Measurements from ENCODE around the gene SEMA4F.

DNA sequence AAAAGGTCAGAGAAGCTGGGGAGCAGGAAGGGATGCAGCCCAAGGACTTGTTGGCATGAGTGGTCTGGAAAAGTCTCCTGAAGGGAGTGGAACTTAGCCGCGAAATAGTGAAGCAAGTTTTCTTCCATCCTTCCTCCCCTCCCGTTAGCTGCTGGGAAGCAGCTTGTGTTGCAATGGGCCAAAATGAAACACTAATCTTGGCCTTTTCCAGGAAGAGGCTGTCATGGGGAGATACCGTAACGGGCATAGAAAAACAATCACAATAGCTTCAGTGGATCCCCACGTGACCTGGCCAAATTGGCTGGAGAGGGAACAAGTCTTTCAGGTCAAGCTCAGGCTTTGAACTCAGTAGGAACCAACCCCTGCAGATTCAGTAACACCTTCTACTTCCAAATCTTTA is 49.3 kb downstream of the SEMA4F start:
- TF ChIP-seq GATA3 (IDR thresholded peaks at IDR 0.05; ENCODE audit: low read depth, low read length) (no peak), GATA2 (IDR thresholded peaks at IDR 0.05; ENCODE audit: low read depth, low read length) (no peak)
